Suprapubic skin (tissue), 3 donors: ENCODE measurements around the gene TXLNG.

ENCODE experiments used
- CTCF ChIP-seq, 2 donors: fragments of 200-600 bp in 1 of 2; fragments of 450-650 bp in 1 of 2; sonication (generic) in 1 of 2; IDR thresholded peaks; one replicate each; pipeline ENCODE4 v1.5.1; 2016 to 2019; ENCODE audit warnings: antibody characterized with exemption in 2 of 2, mild to moderate bottlenecking in 1 of 2, moderate library complexity in 1 of 2
- POLR2A ChIP-seq, 2 donors: fragments of 450-650 bp; IDR thresholded peaks; one replicate each; pipeline ENCODE4 v1.6.1; 2017; ENCODE audit warnings: antibody characterized with exemption in 2 of 2, mild to moderate bottlenecking in 2 of 2, moderate library complexity in 2 of 2

- no peak for TF ChIP-seq CTCF (IDR thresholded peaks at IDR 0.05)
- no peak for TF ChIP-seq POLR2A (IDR thresholded peaks at IDR 0.05)
Measured at GRCh38 chrX:16822723-16823122, 36.5 kb downstream of the TXLNG start.
